HG03064 (cell line): ENCODE results near the gene CENPP.

ENCODE experiments used
- ATAC-seq: cut with Tn5 transposase; IDR thresholded peaks from one replicate; pipeline ENCODE4 v1.9.1; 2021; ENCODE audit warnings: low read depth; ENCODE audit not compliant: unreplicated experiment

Gene CENPP

GRCh38 chr9:92647671-92648473 lies 322.1 kb downstream of the CENPP start:
- no peak for ATAC-seq

GRCh38 chr9:92648474-92648971 lies 322.8 kb downstream of the CENPP start:
- no peak for ATAC-seq

GRCh38 chr9:92649007-92649406 lies 323.3 kb downstream of the CENPP start:
- ATAC-seq: no peak

GRCh38 chr9:92650296-92650695 lies 324.5 kb downstream of the CENPP start:
- ATAC-seq: no peak

- no peak for ATAC-seq
Observed at GRCh38 chr9:92650839-92651621, 325.3 kb downstream of the CENPP start.

- ATAC-seq: no peak
Observed at GRCh38 chr9:92652461-92652860, 326.7 kb downstream of the CENPP start.

GRCh38 chr9:92654481-92655301 lies 328.9 kb downstream of the CENPP start:
- no peak for ATAC-seq

GRCh38 chr9:92655366-92655765 lies 329.6 kb downstream of the CENPP start:
- no peak for ATAC-seq

GRCh38 chr9:92655896-92656536 lies 330.3 kb downstream of the CENPP start:
- no peak for ATAC-seq

GRCh38 chr9:92656537-92656925 lies 330.8 kb downstream of the CENPP start:
- no peak for ATAC-seq

GRCh38 chr9:92657296-92658094 lies 331.7 kb downstream of the CENPP start:
- ATAC-seq: no peak

- ATAC-seq: no peak
Observed at GRCh38 chr9:92658176-92658575, 332.4 kb downstream of the CENPP start.

- no peak for ATAC-seq
Observed at GRCh38 chr9:92658611-92659010, 332.9 kb downstream of the CENPP start.

GRCh38 chr9:92659601-92660000 lies 333.8 kb downstream of the CENPP start:
- ATAC-seq: no peak

- no peak for ATAC-seq
Observed at GRCh38 chr9:92660266-92660665, 334.5 kb downstream of the CENPP start.

- no peak for ATAC-seq
Observed at GRCh38 chr9:92661127-92661526, 335.4 kb downstream of the CENPP start.

GRCh38 chr9:92661743-92662142 lies 336.0 kb downstream of the CENPP start:
- ATAC-seq: no peak

GRCh38 chr9:92663126-92663525 lies 337.4 kb downstream of the CENPP start:
- no peak for ATAC-seq

GRCh38 chr9:92663951-92664350 lies 338.2 kb downstream of the CENPP start:
- no peak for ATAC-seq
